T47D (cell line): ENCODE measurements around the gene TYMP.
"Not testable (repeated sequence)": the region's sequence is repeated elsewhere in the genome, so short reads cannot be mapped to it uniquely, and the experiment has no call there.

Experiments used
- DNase-seq, 2 experiments: peaks; one replicate each; pipeline versions ENCODE4 v3.0.0 to v3.0.0-alpha.2; 2011 to 2012; ENCODE audit warnings: low read depth in 1 of 2, low spot score in 1 of 2
- JUND ChIP-seq: IDR thresholded peaks from 2 replicates; pipeline ENCODE4 v1.6.1; 2012; ENCODE audit warnings: low read depth
- in situ Hi-C: cut with HindIII; loops from 2 replicates; pipeline ENCODE4 v1.10.0; 2016; ENCODE audit warnings: low sequenced_read_pairs, low pct_unique_long_range_greater_than_20kb

The TYMP gene

DNA sequence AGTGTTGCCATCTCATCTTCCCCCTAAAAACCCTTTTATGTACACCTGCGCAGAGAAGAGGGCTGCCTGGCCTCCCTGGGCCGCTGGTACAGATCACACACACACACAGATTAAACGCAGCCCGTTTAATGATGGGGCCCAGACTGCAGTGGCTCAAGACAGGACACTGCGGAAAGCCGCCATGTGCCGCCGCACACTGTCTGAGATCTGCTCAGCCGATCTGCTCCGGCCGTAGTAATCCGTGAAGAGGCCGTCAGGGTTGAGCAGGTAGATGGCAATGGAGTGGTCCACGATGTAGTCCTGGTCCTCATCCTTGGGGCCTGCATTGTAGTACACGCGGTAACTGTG is 6.4 kb downstream of the TYMP start:
- in situ Hi-C loops: no loop called here
- no peak for DNase-seq
- TF ChIP-seq JUND: no peak

DNA sequence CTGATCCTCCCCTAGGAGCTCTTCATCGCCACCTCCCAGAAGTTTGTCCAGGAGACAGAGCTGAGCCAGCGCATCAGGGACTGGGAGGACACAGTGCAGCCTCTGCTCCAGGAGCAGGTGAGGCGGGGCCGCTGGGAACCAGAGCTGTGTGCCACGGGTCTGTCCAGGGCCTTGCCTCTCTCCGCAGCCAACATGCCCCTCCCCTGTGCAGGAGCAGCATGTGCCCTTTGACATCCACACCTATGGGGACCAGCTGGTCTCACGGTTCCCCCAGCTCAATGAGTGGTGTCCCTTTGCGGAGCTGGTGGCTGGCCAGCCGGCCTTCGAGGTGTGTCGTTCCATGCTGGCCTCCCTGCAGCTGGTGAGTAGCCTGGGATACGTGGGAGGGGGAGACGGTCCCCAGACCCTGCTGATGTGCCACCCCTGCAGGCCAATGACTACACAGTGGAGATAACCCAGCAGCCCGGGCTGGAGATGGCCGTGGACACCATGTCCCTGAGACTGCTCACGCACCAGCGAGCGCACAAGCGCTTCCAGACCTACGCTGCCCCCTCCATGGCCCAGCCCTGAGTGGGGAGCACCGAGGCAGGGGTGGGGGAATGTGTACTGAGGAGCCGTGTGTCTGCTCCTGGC is 6.9 kb downstream of the TYMP start:
- TF ChIP-seq JUND: no peak
- in situ Hi-C loops: no loop called here
- DNase-seq: no peak

DNA sequence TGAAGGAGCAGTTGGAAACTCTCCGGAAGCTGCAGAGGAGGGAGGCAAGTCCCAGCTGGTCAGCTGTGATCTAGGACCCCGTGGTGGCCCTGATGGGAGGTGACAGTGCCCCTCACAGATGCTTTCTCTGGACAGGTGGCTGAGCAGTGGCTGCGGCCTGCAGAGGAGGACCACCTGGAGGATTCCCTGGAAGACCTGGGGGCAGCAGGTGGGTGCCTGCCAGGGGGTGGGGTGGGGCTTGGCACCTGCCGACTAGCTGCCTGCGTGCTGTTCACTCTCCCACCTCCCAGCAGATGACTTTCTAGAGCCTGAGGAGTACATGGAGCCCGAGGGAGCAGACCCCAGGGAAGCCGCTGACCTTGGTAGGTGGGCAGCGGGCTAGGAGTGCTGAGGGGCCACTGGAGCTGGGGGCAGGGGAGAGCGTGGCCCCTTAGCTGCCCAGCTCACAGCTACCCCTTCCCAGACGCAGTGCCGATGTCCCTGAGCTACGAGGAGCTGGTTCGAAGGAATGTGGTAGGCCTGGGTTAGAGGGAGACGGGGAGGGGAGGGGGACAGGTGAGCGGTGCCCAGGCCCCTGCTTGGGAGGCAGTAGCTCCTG is 7.5 kb downstream of the TYMP start:
- in situ Hi-C loops: no loop called here
- TF ChIP-seq JUND: no peak
- DNase-seq: no peak

DNA sequence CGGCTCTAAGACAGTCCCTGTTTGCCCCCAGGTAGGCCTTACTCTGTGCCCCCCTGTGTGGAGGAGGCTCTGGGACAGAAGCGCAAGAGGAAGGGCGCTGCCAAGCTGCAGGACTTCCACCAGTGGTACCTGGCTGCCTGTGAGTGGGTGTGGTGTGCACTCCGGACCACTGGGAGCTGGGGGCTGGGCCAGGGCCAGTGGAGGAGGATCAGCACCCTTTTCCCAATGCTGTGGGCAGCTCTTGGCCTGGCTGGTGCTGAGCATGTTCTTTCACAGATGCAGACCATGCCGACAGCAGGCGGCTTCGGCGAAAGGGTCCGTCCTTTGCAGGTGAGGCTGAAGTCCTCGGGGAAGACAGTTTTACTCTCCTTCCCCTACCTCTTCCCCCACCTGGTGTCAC is 8.1 kb downstream of the TYMP start:
- DNase-seq: no peak
- no peak for TF ChIP-seq JUND
- in situ Hi-C loops: no loop called here

DNA sequence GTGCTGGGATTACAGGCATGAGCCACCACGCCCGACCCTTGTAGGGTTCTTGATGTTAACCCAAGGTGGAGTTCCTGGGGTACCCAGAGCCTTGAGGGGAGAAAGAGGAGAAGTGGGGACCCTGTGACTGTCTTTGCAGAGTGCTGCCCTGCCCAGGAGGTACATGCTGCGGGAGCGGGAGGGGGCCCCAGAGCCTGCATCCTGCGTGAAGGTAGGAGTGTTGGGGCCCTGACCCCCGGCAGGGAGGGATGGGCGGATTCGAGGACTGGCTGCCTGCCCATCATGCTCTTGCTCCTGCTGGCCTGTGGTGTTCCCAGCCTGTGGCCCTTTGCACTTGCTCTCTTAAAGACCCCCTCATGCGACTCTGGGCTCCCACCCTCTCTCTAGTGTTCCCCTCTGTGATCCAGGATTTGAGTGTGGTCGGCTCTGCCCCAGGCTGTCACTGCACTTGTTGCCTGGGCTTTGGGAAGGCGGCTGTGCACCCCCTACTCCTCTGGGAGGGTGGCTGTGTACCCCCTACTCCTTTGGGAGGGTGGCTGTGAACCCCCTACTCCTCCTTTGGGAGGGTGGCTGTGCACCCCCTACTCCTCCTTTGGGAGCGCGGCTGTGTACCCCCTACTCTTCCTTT is 8.9 kb downstream of the TYMP start:
- no peak for DNase-seq
- TF ChIP-seq JUND: no peak
- in situ Hi-C loops: no loop called here

DNA sequence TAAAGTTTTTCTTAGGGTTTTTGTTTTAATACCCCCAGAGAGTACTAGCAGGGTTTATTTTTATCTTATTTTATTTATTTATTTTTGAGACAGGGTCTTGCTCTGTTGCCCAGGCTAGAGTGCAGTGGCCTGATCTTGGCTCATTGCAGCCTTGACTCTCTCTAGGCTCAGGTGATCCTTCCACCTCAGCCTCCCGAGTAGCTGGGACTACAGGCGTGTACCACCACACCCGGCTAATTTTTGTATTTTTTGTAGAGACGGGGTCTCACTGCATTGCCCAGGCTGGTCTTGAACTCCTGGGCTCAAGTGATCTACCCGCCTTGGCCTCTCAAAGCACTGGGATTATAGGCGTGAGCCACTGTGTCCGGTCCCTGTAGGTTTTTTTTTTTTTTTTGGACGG is 9.6 kb downstream of the TYMP start:
- in situ Hi-C loops, DNase-seq: not testable (repeated sequence)

DNA sequence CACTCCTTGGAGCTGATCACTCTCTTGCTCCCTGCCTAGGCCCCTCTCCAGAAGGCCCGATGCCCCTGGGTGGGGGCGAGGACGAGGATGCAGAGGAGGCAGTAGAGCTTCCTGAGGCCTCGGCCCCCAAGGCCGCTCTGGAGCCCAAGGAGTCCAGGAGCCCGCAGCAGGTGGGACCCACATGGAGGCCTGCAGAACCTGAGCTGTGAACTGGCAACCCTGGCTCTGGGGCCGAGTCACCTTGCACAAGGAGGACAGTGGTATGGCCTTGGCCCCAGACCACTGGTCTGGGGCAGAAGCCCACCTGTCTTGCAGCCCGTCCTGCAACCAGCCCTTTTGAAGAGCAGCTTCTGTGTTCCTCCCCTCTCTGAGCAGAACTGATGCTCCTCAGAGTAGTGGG is 10.7 kb downstream of the TYMP start:
- TF ChIP-seq JUND: no peak
- in situ Hi-C loops: no loop called here
- DNase-seq: no peak

DNA sequence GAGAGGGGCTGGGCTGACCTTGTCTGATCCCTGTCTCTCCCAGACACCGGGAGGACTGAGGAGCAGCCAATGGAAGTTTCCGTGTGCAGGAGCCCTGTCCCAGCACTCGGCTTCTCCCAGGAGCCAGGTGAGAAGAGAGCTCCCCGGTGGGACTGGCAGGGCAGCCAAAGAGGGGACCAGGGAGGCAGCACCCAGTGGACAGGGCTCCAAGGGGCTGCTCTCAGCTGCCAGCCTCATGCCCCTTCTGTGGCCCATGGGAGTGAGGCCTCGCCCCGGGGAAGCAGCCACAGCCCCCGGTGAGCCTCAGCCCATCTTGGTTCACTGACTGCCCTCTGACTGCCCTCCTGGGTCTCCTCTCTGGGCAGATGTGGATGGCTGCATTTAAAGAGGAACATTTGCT is 11.2 kb downstream of the TYMP start:
- in situ Hi-C loops: no loop called here
- no peak for TF ChIP-seq JUND

DNA sequence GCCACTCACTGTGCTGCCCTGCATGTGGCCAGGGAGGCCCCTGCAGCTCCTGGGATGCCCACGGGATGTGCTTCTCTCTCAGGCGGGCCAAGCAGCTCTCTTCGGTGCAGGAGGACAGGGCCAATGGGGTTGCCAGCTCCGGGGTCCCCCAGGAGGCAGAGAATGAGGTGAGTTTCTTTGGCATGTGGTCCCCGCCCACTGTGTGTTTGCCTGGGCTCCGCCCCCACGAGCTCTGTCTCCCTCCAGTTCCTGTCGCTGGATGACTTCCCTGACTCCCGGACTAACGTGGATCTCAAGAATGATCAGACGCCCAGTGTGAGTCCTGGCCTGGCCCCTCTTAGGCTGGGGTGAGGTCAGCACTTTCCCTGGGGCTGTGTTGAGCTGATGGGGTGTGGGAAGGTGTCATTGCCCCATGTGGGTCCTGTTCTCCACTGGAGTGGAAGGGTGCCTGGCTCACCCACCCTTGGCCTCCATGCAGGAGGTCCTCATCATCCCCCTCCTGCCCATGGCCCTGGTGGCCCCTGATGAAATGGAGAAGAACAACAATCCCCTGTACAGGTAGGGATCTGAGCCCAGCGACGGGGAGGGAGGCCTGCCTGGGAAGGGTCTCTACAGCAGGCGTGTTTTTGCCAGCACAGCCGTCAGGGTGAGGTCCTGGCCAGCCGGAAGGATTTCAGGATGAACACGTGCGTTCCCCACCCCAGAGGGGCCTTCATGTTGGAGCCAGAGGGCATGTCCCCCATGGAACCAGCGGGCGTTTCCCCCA is 12.1 kb downstream of the TYMP start:
- in situ Hi-C loops: no loop called here
- DNase-seq: no peak
- no peak for TF ChIP-seq JUND

More for the DNA sequence above, 11.2 kb downstream of the TYMP start:
- DNase-seq: no peak

DNA sequence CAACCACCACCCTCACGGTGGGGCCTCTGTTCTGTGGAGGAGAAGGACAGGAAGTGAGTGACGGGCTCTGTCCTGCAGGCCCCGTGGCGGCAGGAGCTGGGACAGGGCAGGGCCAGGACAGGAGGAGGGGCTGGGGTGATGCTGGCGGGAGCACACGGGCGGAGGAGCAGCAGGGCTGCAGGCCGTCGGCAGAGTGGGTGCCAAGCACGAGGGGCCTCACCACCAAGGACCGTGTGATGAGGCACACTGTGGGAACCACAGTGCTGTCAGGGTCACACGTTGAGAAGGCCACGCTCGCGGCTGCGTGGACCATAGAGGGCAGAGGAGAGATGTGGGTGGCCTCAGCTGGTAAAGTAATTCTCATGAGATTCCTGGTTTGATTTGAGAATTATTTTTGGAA is 12.9 kb downstream of the TYMP start:
- no peak for TF ChIP-seq JUND
- in situ Hi-C loops: no loop called here
- DNase-seq: no peak

DNA sequence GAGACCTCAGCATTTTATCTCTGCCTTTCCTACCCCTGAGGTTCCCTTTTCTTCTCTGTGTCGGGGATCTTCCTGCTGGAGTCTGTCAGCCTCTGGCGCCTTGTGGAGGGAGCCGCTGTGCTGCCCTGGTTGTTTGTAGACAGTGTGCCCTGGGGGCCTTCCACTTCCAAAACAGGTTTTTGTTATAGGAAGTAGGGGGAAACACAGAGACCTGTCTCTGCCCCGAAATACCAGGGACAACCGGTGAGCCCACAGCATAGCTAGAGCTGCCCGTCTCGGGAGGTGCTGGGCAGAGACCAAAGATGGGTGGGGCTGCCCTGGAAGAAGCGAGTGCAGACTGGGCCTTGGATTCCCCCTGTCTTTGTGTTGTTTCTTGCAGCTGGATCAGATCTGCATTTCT is 13.7 kb downstream of the TYMP start:
- in situ Hi-C loops: no loop called here
- DNase-seq: peak; percentile 45 to 73
- no peak for TF ChIP-seq JUND

DNA sequence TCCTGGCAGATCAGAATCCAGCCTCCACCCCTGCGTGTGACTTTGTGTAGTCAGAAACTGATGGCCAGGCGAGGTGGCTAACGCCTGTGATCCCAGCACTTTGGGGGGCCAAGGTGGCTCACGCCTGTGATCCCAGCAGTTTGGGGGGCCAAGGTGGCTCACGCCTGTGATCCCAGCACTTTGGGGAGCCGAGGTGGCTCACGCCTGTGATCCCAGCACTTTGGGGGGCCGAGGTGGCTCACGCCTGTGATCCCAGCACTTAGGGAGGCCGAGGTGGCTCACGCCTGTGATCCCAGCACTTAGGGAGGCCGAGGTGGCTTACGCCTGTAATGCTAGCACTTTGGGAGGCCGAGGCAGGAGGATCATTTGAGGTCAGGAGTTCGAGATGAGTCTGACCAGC is 16.6 kb downstream of the TYMP start:
- no peak for DNase-seq

DNA sequence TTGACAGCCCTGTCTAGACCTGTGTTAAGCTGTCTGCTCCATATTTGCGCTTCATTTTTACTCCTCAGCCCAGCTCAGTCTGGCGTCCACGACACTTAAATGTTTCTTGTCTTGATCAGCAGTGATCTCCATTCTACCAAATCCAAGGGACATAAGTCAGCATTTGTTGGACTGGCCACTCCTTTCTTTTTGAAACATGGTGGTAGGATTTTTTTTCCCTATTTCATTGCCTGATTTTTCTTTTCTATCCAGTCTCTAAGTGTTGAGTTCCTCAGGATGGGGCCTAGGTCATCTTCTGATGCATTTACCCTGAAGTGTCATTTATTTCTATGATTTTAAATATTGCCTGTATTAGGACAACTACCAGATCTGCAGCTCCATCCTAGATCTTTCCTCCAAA is 20.9 kb downstream of the TYMP start:
- in situ Hi-C loops: no loop called here
- no peak for TF ChIP-seq JUND
- DNase-seq: no peak

More for the DNA sequence above, 16.6 kb downstream of the TYMP start:
- in situ Hi-C loops: no loop called here
- TF ChIP-seq JUND: no peak
